Nephron progenitor cell (in vitro differentiated cells): ENCODE measurements around the gene ALG1L2.
"Not testable (repeated sequence)": the region's sequence is repeated elsewhere in the genome, so short reads cannot be mapped to it uniquely, and the experiment has no call there.

Source experiments
- DNase-seq: peaks from one replicate; pipeline ENCODE4 v3.0.0; 2021
- H3K27ac Mint-ChIP-seq: 2 replicates; pipeline ENCODE4 v1.8.0; 2021; ENCODE audit warnings: mild to moderate bottlenecking, moderate library complexity, mixed read lengths
- H3K27me3 Mint-ChIP-seq: 2 replicates; pipeline ENCODE4 v1.8.0; 2021; ENCODE audit warnings: mild to moderate bottlenecking, low read depth, mixed read lengths; ENCODE audit not compliant: poor library complexity
- H3K36me3 Mint-ChIP-seq: 2 replicates; pipeline ENCODE4 v1.8.0; 2021; ENCODE audit warnings: low read depth, mixed read lengths
- H3K4me1 Mint-ChIP-seq: 2 replicates; pipeline ENCODE4 v1.8.0; 2021; ENCODE audit warnings: mixed read lengths
- H3K4me3 Mint-ChIP-seq: 2 replicates; pipeline ENCODE4 v1.8.0; 2021; ENCODE audit warnings: mild to moderate bottlenecking, moderate library complexity, mixed read lengths
- H3K9me3 Mint-ChIP-seq: 2 replicates; pipeline ENCODE4 v1.8.0; 2021; ENCODE audit warnings: mild to moderate bottlenecking, moderate library complexity, mixed read lengths
- CTCF ChIP-seq: fragments of 200-600 bp; sonication (generic); IDR thresholded peaks from 2 replicates; pipeline ENCODE4 v1.5.0; 2021; ENCODE audit warnings: antibody characterized with exemption

The ALG1L2 gene

GRCh38 chr3:130143648-130144327, 62.2 kb downstream of the ALG1L2 start:
- H3K27me3 Mint-ChIP-seq, H3K36me3 Mint-ChIP-seq, H3K4me3 Mint-ChIP-seq, H3K9me3 Mint-ChIP-seq, DNase-seq, H3K27ac Mint-ChIP-seq: not testable (repeated sequence)
- H3K4me1 Mint-ChIP-seq: peaks cover 17% of the 10 kb centered on the region
- TF ChIP-seq CTCF: peak; percentile 30

- not testable (repeated sequence) for H3K27me3 Mint-ChIP-seq, H3K27ac Mint-ChIP-seq, H3K36me3 Mint-ChIP-seq, H3K9me3 Mint-ChIP-seq, H3K4me3 Mint-ChIP-seq, DNase-seq
- H3K4me1 Mint-ChIP-seq: peaks cover 17% of the 10 kb centered on the region
Measured at GRCh38 chr3:130144328-130144650, 62.7 kb downstream of the ALG1L2 start.

- Mint-ChIP-seq H3K4me1 (peaks cover 13% of the 10 kb centered on the region), H3K9me3 (peaks cover 12% of the 10 kb centered on the region), H3K36me3 (peaks cover 11% of the 10 kb centered on the region)
- DNase-seq, H3K27ac Mint-ChIP-seq, H3K27me3 Mint-ChIP-seq, H3K4me3 Mint-ChIP-seq: not testable (repeated sequence)
Measured at GRCh38 chr3:130145456-130145855, 63.8 kb downstream of the ALG1L2 start.

- not testable (repeated sequence) for DNase-seq, H3K4me3 Mint-ChIP-seq, H3K27ac Mint-ChIP-seq, H3K27me3 Mint-ChIP-seq
- Mint-ChIP-seq H3K36me3 (peaks cover 20% of the 10 kb centered on the region), H3K4me1 (peaks cover 10% of the 10 kb centered on the region), H3K9me3 (peaks cover 22% of the 10 kb centered on the region)
Measured at GRCh38 chr3:130146465-130146864, 64.8 kb downstream of the ALG1L2 start.
